ENCODE results near the gene FKBP15. TPM values are rescaled to one million over a fixed set of nuclear protein-coding genes. Genes with fewer than 3 reads are reported as not detected.

FKBP15 gene
- polyA plus RNA-seq, 3 donors, result 28.8 to 32.1 (median 29.4) TPM

Other genes starting within 250 kb of the FKBP15 start
- 10 to 100 TPM; 10.1 to 12.1 (median 10.8) TPM for gene ZNF883, start 209.1 kb downstream of the FKBP15 start, polyA plus RNA-seq (ENCODE audit: insufficient read length in 3 of 3)
- gene ZFP37, start 164.6 kb downstream of the FKBP15 start, polyA plus RNA-seq (ENCODE audit: insufficient read length in 3 of 3), result 10 to 100 TPM; 12.9 to 15.6 (median 13.8) TPM
- gene SLC31A2, start 70.3 kb downstream of the FKBP15 start, polyA plus RNA-seq (ENCODE audit: insufficient read length in 3 of 3), result 1 to 10 TPM; 3.5 to 5.2 (median 4.6) TPM
- 10 to 100 TPM; 26.9 to 29.2 (median 26.9) TPM for gene SLC31A1, start 267 bp upstream of the FKBP15 start, polyA plus RNA-seq (ENCODE audit: insufficient read length in 3 of 3)
- 10 to 100 TPM; 43.1 to 49.3 (median 43.8) TPM for gene CDC26, start 54.3 kb upstream of the FKBP15 start, polyA plus RNA-seq (ENCODE audit: insufficient read length in 3 of 3)
- 10 to 100 TPM; 39.2 to 41.0 (median 39.3) TPM for gene PRPF4, start 54.4 kb upstream of the FKBP15 start, polyA plus RNA-seq (ENCODE audit: insufficient read length in 3 of 3)
- gene RNF183, start 82.1 kb upstream of the FKBP15 start, polyA plus RNA-seq (ENCODE audit: insufficient read length in 3 of 3), result 1 to 10 TPM; 5.2 to 6.6 (median 5.8) TPM
- 1 to 10 TPM; 7.2 to 7.9 (median 7.6) TPM for gene WDR31, start 119.0 kb upstream of the FKBP15 start, polyA plus RNA-seq (ENCODE audit: insufficient read length in 3 of 3)
- 1 to 10 TPM; 7.3 to 9.7 (median 9.6) TPM for gene BSPRY, start 128.3 kb upstream of the FKBP15 start, polyA plus RNA-seq (ENCODE audit: insufficient read length in 3 of 3)
- gene HDHD3, start 155.7 kb upstream of the FKBP15 start, polyA plus RNA-seq (ENCODE audit: insufficient read length in 3 of 3), result 10 to 100 TPM; 26.9 to 35.8 (median 28.8) TPM
- gene ALAD, start 180.0 kb upstream of the FKBP15 start, polyA plus RNA-seq (ENCODE audit: insufficient read length in 3 of 3), result 10 to 100 TPM; 40.1 to 43.8 (median 41.3) TPM
- gene POLE3, start 189.4 kb upstream of the FKBP15 start, polyA plus RNA-seq (ENCODE audit: insufficient read length in 3 of 3), result 10 to 100 TPM; 67.7 to 75.6 (median 69.5) TPM
- under 1 TPM; 0.69 to 0.76 (median 0.75) TPM for gene C9orf43, start 189.5 kb upstream of the FKBP15 start, polyA plus RNA-seq (ENCODE audit: insufficient read length in 3 of 3)
- gene RGS3, start 242.4 kb upstream of the FKBP15 start, polyA plus RNA-seq (ENCODE audit: insufficient read length in 3 of 3), result 10 to 100 TPM; 45.1 to 47.4 (median 47.2) TPM

Data from right renal cortex interstitium (tissue), 3 donors.